ENCODE measurements around the gene PRM1.

GRCh38 chr16:11308493-11309283 lies 27.6 kb upstream of the PRM1 start:
- no peak for TF ChIP-seq CTCF (IDR thresholded peaks at IDR 0.05)
- TF ChIP-seq POLR2A (IDR thresholded peaks at IDR 0.05) = no peak

Measured in breast epithelium (tissue), 3 donors.